Measurements from ENCODE around the gene EMP2. TPM values are rescaled to one million over a fixed set of nuclear protein-coding genes. Genes with fewer than 3 reads are reported as not detected.
"Not testable (repeated sequence)": the region's sequence is repeated elsewhere in the genome, so short reads cannot be mapped to it uniquely, and the experiment has no call there.

EMP2 gene, protein sequence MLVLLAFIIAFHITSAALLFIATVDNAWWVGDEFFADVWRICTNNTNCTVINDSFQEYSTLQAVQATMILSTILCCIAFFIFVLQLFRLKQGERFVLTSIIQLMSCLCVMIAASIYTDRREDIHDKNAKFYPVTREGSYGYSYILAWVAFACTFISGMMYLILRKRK
- 0.45 and 3.0 TPM in 2 replicates for total RNA-seq

- DNase-seq (ENCODE audit: low read depth) = peak; percentile 8
These were observed at the start of gene EMP2 for GRCh38 chr16:10579965-10580882. Gene EMP2 (minus strand): TSS chr16:10580598. CDS start chr16:10547617, 32,981 bp downstream.

DNA sequence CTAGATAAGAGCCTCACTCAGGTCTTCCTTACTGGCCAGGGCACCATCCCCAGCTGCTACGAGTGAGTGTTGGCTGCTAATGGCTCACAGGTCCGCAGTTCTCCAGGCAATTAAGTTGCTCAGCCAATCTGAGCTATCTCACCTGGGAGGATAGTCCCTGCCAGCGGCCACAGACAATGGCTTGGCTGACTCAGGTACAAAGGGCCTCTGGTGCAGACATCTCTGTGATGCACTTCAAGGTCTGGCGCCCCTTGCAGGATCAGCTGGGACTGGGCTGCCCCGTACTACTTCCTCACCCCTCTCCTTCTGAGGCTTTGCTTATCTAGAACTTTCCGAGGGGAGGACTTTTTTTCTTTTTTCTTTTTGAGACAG is 49.2 kb upstream of the EMP2 start:
- no peak for DNase-seq (ENCODE audit: low read depth)

DNA sequence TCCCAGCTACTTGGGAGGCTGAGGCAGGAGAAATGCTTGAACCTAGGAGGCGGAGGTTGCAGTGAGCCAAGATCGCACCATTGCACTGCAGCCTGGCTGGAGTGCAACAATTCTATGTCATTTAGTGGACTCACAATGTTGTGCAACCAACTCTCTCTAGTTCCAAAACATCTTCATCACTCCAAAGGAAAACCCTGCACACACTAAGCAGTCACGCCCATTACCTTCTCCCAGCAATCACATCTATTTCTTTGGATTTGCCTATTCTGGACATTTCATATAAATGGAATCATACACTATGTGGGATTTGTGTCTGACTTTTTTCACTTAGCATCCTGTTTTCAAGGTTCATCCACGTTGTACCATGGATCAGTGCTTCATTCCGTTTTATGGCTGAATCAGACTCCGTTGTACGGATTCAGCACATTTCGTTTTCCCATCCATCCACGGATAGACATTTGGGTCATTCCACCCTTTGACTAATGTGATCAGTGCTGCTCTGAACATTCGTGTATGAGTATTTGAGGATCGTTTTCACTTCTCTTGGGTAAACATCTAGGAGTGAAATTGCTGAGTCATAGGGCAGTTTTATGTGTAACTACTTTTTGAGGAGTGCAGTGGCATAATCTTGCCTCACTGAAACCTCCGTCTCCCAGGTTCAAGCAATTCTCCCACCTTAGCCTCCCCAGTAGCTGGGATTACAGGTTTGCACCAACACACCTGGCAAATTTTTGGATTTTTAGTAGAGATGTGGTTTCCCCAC is 45.4 kb upstream of the EMP2 start:
- peak; percentile 68 for DNase-seq (ENCODE audit: low read depth)

DNA sequence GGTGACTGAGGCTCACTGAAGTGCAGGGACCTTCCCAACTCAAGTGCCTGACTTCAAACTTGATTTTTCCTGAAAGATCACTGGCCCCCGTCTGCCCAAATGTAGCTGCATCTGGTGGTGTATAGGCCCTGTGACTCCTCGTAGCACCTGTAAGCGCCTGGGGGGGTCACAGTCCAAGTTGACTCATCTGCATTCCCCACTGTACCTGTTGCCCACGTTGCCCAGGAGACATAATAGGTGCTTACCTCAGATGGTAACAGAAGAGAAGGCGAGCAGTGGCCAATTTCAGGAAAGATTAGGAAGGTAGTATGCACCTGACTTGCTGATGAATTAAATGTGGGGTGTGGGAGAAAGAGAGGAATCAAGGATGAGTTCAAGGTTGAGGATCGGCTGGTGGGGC is 44.1 kb upstream of the EMP2 start:
- no peak for DNase-seq (ENCODE audit: low read depth)

DNA sequence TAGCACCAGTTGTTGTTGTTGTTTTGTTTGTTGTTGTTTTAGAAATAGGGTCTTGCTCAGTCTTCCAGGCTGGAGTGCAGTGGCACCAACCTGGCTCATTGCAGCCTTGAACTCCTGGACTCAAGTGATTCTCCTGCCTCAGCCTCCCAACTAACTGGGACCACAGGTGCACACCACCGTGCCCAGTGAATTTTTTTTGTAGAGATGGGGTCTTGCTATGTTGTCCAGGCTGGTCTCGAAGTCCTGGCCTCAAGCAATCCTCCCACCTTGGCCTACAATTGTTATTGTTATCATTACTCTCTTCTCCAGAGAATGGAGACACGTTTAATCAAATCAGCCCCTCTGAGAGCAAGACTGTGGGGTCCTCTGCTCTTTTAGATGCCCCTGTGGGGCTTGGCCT is 42.7 kb upstream of the EMP2 start:
- no peak for DNase-seq (ENCODE audit: low read depth)

GRCh38 chr16:10622036-10622921 is 41.9 kb upstream of the EMP2 start:
- DNase-seq (ENCODE audit: low read depth) = no peak

GRCh38 chr16:10621216-10621949 is 41.0 kb upstream of the EMP2 start:
- DNase-seq (ENCODE audit: low read depth) = not testable (repeated sequence)

- DNase-seq (ENCODE audit: low read depth) = no peak
These were observed 39.7 kb upstream of the EMP2 start for GRCh38 chr16:10620120-10620519.

DNA sequence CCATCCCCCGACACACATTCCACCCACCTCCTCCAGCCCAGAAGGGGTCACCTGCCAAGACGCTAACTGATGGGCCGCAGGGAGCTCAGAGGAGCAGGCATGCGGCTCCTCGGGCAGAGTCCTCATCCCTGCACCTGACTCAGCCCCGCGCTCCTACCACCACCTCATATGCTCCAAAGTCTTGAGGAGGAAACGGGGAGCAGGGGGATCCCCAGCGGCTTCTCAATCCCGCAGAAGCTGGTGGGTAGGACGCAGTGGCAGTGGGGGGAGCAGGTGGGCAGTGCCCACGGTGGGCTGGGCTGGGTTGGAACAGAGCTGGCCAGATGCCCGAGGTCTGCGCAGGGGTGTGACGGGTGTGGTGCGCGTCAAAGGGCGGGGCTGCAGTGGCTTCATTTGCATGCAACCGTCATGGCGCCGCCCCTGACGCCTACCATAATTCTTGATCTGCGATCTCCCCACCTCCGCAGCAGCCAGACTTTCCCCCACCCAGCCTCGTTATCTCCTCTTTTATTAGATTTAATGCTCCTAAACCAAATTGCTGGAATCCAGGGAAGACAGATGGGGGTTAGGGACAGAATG is 39.0 kb upstream of the EMP2 start:
- no peak for DNase-seq (ENCODE audit: low read depth)

GRCh38 chr16:10618710-10619209 is 38.4 kb upstream of the EMP2 start:
- no peak for DNase-seq (ENCODE audit: low read depth)

- DNase-seq (ENCODE audit: low read depth) = no peak
These were observed 37.4 kb upstream of the EMP2 start for GRCh38 chr16:10617662-10618420.

GRCh38 chr16:10616756-10617640 is 36.6 kb upstream of the EMP2 start:
- no peak for DNase-seq (ENCODE audit: low read depth)

DNA sequence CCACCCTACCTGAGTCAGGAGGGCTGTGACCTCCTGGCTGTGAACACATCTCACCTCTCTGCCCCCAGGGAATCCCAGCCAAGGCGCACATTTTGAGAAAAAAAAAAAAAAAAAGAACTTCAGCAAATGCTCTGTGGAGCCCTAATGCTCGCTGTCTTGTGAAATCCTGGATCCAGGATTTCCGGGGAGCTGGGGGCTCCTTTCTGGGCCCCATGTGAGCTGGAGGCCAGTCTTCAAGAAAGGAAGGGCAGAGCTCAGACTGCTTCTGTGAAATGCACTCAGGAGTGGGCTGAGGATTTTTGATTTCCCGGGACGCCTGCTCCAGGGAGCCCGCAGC is 36.0 kb upstream of the EMP2 start:
- no peak for DNase-seq (ENCODE audit: low read depth)

GRCh38 chr16:10614685-10615084 is 34.3 kb upstream of the EMP2 start:
- DNase-seq (ENCODE audit: low read depth) = no peak

DNA sequence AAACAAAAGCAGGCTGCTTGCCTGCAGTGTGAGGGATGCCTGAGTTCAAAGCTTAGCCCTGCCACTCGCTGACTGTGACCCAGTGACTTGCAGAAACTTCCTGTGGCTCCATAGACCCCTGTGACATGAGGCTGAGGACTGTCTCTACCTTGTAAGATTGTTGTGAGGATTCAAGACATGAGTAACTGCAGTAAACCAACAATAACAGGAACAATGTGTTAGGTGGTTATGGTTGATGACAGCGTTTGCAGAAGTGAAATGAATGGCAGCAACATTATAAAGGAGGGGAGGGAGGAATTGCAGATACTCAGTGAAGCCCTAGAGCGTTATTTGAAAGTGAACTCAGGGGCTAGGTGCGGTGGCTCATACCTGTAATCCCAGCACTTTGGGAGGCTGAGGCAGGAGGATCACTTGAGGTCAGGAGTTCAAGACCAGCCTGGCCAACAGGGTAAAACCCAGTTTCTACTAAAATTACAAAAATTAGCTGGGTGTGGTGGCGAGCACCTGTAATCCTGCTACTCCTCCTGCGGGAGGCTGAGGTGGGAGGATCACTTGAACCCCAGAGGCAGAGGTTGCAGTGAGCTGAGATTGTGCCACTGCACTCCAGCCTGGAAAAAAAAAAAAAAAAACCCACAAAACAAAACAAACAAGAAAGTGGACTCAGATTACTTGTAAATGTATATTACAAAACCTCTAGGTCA is 33.5 kb upstream of the EMP2 start:
- DNase-seq (ENCODE audit: low read depth) = no peak

DNA sequence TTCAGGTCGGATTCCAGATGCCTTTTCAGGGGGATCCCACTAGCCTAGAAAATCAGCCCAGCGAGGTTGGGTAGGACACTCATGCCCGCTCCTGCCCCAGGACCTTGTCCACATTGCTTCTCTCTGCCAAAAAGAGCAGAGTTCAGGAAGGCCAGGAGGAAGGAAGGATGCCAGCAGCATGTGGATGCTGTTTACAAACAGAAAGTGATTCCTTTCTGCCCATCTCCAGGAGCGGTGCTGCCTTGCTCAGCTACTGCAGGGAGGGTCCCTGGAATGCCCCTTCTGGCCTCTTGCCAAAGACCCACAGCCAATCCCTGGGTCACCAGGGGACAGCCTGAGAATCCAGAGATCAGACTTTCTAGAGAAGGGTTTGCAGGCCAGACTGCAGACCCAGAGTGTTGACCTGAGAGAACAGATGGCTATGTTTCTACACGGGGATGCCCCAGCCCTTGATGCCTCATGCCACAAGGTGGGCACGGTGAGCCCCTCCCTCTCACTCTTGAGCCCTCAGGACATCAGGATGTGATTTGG is 32.3 kb upstream of the EMP2 start:
- no peak for DNase-seq (ENCODE audit: low read depth)

- DNase-seq (ENCODE audit: low read depth) = no peak
These were observed 31.5 kb upstream of the EMP2 start for GRCh38 chr16:10611825-10612342.

Measured in renal cortical epithelial cell (primary cell).